HepG2 (cell line): ENCODE results near the gene KLHL21. TPM values are rescaled to one million over a fixed set of nuclear protein-coding genes. Genes with fewer than 3 reads are reported as not detected.

Source experiments
- KDM4B ChIP-seq: sonication (generic); formaldehyde crosslinking; IDR thresholded peaks from 2 replicates; pipeline ENCODE4 v1.4.0; 2020; ENCODE audit warnings: missing genetic modification reagents
- MED8 ChIP-seq: sonication (generic); formaldehyde crosslinking; IDR thresholded peaks from 2 replicates; pipeline ENCODE4 v1.8.1; 2023; ENCODE audit warnings: mild to moderate bottlenecking, missing genetic modification reagents; ENCODE audit not compliant: insufficient replicate concordance
- NFYB ChIP-seq: sonication (generic); formaldehyde crosslinking; IDR thresholded peaks from 2 replicates; pipeline ENCODE4 v1.4.0; 2020; ENCODE audit warnings: missing genetic modification reagents
- STAT6 ChIP-seq: sonication (generic); formaldehyde crosslinking; IDR thresholded peaks from 2 replicates; pipeline ENCODE4 v1.4.0; 2020; ENCODE audit warnings: missing genetic modification reagents, mild to moderate bottlenecking, borderline replicate concordance
- TEF ChIP-seq: sonication (generic); formaldehyde crosslinking; IDR thresholded peaks from 2 replicates; pipeline ENCODE4 v1.5.0; 2020; ENCODE audit warnings: missing genetic modification reagents
- ZMYM4 ChIP-seq: sonication (generic); formaldehyde crosslinking; IDR thresholded peaks from 2 replicates; pipeline ENCODE4 v1.8.1; 2023; ENCODE audit warnings: mild to moderate bottlenecking, missing genetic modification reagents
- ZNF136 ChIP-seq: sonication (generic); formaldehyde crosslinking; IDR thresholded peaks from 2 replicates; pipeline ENCODE4 v1.8.1; 2022; ENCODE audit warnings: low read depth, mild to moderate bottlenecking, moderate library complexity, missing genetic modification reagents
- ZNF282 ChIP-seq: fragments of 450-650 bp; IDR thresholded peaks from 2 replicates; pipeline ENCODE4 v1.6.1; 2018; ENCODE audit not compliant: partially characterized antibody
- ZNF512B ChIP-seq: sonication (generic); formaldehyde crosslinking; IDR thresholded peaks from 2 replicates; pipeline ENCODE4 v1.5.1; 2020; ENCODE audit warnings: missing genetic modification reagents, mild to moderate bottlenecking, borderline replicate concordance
- ZNF562 ChIP-seq: sonication (generic); formaldehyde crosslinking; IDR thresholded peaks from 2 replicates; pipeline ENCODE4 v1.8.0; 2022; ENCODE audit warnings: missing genetic modification reagents, borderline replicate concordance
- polyA plus RNA-seq, 8 experiments: library from polyadenylated mRNA; depleted of rRNA in 3 of 8; stranded (reverse) in 7 of 8; unstranded in 1 of 8; fragments of >200 nt; fragmentation: Illumina TruSeq in 4 of 8; extraction: Trizol in 4 of 8; gene quantifications; 2 replicates each; pipeline versions ENCODE4 v1.2.1 to v1.2.3, GENCODE V29; 2011 to 2016; ENCODE audit warnings: low read depth in 4 of 8, missing spikeins in 1 of 8, mixed read lengths in 1 of 8; ENCODE audit not compliant: insufficient read depth in 1 of 8
- total RNA-seq, 5 experiments: library from RNA; depleted of rRNA; stranded (reverse); fragments of >200 nt; fragmentation: Illumina TruSeq; extraction: Trizol; gene quantifications; 2 replicates each; pipeline ENCODE4 v1.2.3, GENCODE V29; 2016; ENCODE audit warnings: low read depth in 1 of 5
- TF ChIP-seq, protein P1 (sequence below): sonication (generic); formaldehyde crosslinking; IDR thresholded peaks from 2 replicates; pipeline ENCODE4 v1.9.0; 2021; ENCODE audit warnings: mild to moderate bottlenecking, missing genetic modification reagents
- TF ChIP-seq, protein P2 (sequence below): sonication (generic); formaldehyde crosslinking; IDR thresholded peaks from 2 replicates; pipeline ENCODE4 v1.8.1; 2023; ENCODE audit warnings: missing genetic modification reagents, inconsistent platforms, borderline replicate concordance

Gene KLHL21
- total and polyA plus RNA-seq, 2 of the 13 experiments (the other 11 are each of a cell fraction or from before 2014, with no cell fraction given): 14.8 to 25.0 TPM

DNA sequence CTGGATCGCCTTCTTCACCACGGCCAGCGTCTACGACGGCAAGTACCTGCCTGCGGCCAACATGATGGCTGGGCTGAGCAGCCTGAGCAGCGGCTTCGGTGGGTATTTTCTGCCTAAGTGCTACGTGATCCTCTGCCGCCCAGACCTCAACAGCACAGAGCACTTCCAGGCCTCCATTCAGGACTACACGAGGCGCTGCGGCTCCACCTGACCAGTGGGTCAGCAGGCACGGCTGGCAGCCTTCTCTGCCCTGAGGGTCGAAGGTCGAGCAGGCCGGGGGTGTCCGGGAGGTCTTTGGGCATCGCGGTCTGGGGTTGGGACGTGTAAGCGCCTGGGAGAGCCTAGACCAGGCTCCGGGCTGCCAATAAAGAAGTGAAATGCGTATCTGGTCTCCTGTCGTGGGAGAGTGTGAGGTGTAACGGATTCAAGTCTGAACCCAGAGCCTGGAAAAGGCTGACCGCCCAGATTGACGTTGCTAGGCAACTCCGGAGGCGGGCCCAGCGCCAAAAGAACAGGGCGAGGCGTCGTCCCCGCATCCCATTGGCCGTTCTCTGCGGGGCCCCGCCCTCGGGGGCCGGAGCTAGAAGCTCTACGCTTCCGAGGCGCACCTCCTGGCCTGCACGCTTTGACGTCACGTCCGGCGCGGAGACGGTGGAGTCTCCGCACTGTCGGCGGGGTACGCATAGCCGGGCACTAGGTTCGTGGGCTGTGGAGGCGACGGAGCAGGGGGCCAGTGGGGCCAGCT, 23.1 kb downstream of the KLHL21 start, which contains the start of gene ZBTB48 (continued):
- TF ChIP-seq TEF (CRISPR knock-in tag): no peak
- TF ChIP-seq KDM4B (CRISPR knock-in tag): peak; percentile 42; the same call in 1 of the 2 replicates
- no peak for TF ChIP-seq ZNF282
- TF ChIP-seq NFYB: peak; percentile 79
- TF ChIP-seq STAT6 (CRISPR knock-in tag): peak; percentile 65; the same call in 1 of the 2 replicates
- no peak for TF ChIP-seq ZNF512B (CRISPR knock-in tag)
- TF ChIP-seq, protein P1, sequence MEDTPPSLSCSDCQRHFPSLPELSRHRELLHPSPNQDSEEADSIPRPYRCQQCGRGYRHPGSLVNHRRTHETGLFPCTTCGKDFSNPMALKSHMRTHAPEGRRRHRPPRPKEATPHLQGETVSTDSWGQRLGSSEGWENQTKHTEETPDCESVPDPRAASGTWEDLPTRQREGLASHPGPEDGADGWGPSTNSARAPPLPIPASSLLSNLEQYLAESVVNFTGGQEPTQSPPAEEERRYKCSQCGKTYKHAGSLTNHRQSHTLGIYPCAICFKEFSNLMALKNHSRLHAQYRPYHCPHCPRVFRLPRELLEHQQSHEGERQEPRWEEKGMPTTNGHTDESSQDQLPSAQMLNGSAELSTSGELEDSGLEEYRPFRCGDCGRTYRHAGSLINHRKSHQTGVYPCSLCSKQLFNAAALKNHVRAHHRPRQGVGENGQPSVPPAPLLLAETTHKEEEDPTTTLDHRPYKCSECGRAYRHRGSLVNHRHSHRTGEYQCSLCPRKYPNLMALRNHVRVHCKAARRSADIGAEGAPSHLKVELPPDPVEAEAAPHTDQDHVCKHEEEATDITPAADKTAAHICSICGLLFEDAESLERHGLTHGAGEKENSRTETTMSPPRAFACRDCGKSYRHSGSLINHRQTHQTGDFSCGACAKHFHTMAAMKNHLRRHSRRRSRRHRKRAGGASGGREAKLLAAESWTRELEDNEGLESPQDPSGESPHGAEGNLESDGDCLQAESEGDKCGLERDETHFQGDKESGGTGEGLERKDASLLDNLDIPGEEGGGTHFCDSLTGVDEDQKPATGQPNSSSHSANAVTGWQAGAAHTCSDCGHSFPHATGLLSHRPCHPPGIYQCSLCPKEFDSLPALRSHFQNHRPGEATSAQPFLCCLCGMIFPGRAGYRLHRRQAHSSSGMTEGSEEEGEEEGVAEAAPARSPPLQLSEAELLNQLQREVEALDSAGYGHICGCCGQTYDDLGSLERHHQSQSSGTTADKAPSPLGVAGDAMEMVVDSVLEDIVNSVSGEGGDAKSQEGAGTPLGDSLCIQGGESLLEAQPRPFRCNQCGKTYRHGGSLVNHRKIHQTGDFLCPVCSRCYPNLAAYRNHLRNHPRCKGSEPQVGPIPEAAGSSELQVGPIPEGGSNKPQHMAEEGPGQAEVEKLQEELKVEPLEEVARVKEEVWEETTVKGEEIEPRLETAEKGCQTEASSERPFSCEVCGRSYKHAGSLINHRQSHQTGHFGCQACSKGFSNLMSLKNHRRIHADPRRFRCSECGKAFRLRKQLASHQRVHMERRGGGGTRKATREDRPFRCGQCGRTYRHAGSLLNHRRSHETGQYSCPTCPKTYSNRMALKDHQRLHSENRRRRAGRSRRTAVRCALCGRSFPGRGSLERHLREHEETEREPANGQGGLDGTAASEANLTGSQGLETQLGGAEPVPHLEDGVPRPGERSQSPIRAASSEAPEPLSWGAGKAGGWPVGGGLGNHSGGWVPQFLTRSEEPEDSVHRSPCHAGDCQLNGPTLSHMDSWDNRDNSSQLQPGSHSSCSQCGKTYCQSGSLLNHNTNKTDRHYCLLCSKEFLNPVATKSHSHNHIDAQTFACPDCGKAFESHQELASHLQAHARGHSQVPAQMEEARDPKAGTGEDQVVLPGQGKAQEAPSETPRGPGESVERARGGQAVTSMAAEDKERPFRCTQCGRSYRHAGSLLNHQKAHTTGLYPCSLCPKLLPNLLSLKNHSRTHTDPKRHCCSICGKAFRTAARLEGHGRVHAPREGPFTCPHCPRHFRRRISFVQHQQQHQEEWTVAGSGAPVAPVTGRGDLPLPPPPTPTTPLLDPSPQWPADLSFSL (CRISPR knock-in tag): no peak
- TF ChIP-seq MED8 (CRISPR knock-in tag): no peak
- 0 out of 2 replicates have a peak, but pooled peaks have one; percentile 36 for TF ChIP-seq ZMYM4 (CRISPR knock-in tag)
- no peak for TF ChIP-seq ZNF136
- TF ChIP-seq, protein P2, sequence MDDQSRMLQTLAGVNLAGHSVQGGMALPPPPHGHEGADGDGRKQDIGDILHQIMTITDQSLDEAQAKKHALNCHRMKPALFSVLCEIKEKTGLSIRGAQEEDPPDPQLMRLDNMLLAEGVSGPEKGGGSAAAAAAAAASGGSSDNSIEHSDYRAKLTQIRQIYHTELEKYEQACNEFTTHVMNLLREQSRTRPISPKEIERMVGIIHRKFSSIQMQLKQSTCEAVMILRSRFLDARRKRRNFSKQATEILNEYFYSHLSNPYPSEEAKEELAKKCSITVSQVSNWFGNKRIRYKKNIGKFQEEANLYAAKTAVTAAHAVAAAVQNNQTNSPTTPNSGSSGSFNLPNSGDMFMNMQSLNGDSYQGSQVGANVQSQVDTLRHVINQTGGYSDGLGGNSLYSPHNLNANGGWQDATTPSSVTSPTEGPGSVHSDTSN (CRISPR knock-in tag): no peak
- no peak for TF ChIP-seq ZNF562
